AG09309 (cell line): ENCODE results near the gene CYP11A1.

ENCODE experiments used
- DNase-seq: peaks from one replicate; pipeline ENCODE4 v3.0.0-alpha.2; 2010; ENCODE audit warnings: low read depth
- H3K4me3 ChIP-seq: 2 replicates; pipeline ENCODE4 v1.5.1; 2011; ENCODE audit warnings: mild to moderate bottlenecking, low read depth, low read length, moderate library complexity; ENCODE audit not compliant: control insufficient read depth
- TF ChIP-seq, protein P1 (sequence below): IDR thresholded peaks from 2 replicates; pipeline ENCODE4 v1.5.1; 2011; ENCODE audit warnings: mild to moderate bottlenecking, low read depth, low read length, inconsistent platforms; ENCODE audit not compliant: insufficient read depth, control insufficient read depth; ENCODE audit errors: missing control alignments

Gene CYP11A1

DNA sequence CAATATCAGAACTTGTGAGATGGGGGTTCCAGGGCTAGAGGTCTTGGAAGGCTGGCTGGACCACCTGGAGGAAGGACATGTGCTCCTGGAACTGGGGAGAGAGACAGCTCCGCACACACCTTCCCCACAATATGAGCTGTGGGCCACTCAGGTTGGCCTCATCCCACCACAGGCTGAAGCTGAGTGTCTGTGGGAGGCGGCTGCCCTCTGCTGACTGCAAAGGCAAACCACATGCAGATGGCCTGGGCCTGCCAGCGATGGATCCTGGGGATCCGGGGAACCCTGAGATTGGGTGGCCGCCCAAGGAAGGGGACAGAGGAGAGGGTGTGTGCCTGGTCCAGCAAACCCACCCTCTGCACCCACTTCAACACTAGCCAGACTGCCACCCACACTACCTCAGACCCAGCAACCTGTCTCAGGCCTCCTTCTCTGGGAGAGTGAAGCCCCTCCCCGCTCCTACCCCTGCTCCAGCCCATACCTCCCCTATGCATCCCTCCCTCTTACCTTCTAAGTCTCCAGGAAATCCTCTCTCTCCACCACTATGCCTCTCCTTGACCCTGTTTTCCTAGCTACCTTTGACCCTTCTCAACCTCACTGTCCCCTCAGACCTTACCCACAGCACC is 44.8 kb downstream of the CYP11A1 start:
- no peak overlapping the region for H3K4me3 ChIP-seq
- peak; percentile 11 for DNase-seq
- TF ChIP-seq, protein P1, sequence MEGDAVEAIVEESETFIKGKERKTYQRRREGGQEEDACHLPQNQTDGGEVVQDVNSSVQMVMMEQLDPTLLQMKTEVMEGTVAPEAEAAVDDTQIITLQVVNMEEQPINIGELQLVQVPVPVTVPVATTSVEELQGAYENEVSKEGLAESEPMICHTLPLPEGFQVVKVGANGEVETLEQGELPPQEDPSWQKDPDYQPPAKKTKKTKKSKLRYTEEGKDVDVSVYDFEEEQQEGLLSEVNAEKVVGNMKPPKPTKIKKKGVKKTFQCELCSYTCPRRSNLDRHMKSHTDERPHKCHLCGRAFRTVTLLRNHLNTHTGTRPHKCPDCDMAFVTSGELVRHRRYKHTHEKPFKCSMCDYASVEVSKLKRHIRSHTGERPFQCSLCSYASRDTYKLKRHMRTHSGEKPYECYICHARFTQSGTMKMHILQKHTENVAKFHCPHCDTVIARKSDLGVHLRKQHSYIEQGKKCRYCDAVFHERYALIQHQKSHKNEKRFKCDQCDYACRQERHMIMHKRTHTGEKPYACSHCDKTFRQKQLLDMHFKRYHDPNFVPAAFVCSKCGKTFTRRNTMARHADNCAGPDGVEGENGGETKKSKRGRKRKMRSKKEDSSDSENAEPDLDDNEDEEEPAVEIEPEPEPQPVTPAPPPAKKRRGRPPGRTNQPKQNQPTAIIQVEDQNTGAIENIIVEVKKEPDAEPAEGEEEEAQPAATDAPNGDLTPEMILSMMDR = peak; percentile 97

DNA sequence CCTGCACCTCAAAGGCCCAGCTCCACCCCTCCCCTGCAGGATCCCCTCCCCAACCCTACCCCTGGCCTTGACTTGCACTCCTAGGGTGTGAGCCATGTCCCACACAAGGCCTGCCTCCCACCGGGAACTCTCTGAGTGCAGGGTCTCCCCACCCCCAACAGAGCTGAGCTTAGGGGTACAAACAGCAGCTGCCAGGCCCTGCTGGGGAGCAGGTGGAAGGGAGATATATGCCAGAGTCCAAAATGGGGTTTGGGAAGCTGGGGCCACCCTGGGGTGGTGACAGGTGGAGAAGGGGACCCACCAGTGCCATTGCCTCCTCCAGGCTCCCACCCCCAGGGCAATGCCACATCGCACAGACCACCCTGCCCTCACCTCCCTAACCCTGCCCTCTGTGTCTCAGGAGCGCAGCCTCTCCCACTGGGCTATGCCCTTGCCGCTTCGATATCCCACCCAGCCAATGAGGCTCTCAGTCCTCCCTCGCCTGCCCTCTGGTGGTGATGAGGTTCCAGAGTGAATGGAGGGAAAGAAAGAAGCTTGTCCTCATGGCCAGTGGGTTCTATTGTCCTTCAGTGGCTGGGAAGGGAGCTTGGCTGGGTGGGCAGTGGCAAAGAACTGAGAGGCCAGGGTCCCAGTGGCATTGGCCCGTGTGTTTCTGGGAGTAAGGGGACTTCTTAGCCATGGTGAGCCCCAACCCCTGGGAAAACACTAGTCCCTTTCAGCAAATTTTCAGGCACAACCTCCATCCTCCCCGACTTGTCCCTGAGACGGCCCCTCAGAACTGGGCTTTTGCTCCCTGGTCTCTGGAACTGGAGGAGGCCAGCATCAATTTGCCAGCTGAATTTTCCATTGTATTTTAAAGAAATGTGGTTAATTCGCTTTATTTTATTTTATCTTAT is 46.8 kb downstream of the CYP11A1 start:
- no peak for DNase-seq
- TF ChIP-seq, protein P1 = peak; percentile 93
- H3K4me3 ChIP-seq = no peak overlapping the region

DNA sequence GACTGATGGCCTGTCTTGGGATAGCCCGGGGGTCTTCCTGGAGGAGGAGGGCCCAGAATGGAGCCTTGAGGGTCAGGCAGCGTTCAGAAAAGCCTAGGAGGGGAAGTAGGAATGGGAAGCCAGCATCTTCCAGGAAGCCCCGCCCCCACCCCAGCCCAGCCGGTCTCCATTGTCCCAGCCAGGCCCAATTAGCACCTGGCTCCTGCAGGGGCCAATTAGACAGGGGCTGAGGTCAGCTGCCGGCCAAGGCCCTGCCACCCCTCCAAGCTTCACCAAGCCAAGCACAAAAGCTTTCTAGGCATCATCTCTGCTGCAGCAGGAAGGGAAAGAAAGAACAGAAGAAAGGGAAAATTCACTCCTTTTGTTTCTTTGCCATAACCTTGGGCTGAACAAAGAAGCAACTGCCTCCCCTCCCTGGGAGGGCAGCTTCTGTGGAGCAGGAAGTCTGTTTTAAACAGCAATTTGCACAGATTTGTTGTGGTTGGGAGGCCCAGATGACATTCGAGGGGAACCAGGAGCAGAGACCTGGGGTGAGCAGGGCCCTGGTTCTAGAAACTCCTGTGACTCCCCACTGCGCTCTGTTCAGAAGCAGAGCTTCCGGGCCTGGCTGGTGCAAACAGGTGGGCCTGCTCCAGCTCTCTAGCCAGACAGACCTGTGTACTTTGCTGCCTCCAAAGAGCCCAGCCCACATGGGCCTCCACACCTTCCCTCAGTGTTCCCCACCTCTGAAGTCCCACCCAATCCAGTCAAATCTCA is 47.7 kb downstream of the CYP11A1 start:
- no peak for DNase-seq
- no peak overlapping the region for H3K4me3 ChIP-seq
- TF ChIP-seq, protein P1 = no peak

DNA sequence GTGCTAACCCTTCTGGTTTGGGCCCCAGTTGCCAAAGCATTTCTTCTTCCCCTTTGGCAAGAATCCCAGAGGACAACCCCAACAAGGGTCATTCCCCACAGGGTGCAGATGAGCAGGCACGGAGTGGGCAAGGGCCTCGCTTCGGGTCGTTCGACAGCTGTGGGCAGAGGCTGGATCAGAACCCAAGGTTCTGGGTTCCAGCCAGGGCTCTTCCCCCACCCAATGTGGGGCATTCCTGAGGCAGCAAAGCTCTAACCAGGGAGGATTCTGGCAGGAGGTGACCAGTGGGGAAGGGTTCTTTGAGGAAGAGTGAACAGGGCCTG is 48.3 kb downstream of the CYP11A1 start:
- H3K4me3 ChIP-seq = no peak overlapping the region
- no peak for DNase-seq
- TF ChIP-seq, protein P1 = no peak

DNA sequence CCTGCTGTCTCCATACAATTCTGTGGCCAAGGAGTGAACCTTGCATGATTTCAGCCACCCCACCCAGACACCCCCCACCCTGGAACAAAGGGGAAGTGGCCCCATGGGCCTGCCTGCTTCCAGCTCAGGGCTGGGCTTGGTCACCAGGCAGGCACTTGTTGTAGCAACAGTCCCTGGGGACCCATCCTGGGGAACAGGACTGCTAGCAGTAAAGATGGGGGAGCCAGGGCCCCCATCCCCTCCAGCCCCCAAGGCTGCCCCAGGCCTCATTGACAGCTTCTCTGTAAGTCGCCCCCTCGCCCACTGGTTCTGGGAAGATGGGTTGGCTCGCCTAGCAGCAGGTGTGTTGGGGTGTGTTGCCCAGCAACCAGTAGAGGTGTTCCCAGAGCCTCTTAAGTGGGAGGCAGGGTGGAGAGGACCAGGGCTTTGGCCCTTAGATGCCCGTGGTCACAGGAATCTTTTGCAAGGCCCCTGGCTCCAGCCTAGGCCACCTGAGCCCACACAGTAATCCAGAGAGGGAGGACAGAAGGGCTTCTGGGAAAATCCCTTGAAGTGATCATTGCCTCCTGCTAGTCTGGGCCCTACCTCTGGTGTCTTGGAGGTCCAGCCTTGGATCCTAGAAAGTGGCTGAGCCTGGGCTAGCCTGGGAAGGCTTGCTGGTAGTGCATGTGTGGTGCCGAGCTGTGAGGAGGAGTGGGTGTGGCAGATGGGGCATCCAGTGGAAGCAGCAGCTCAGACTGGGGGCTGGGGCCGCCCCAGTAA is 48.9 kb downstream of the CYP11A1 start:
- no peak for DNase-seq
- TF ChIP-seq, protein P1 = no peak
- H3K4me3 ChIP-seq = no peak overlapping the region

DNA sequence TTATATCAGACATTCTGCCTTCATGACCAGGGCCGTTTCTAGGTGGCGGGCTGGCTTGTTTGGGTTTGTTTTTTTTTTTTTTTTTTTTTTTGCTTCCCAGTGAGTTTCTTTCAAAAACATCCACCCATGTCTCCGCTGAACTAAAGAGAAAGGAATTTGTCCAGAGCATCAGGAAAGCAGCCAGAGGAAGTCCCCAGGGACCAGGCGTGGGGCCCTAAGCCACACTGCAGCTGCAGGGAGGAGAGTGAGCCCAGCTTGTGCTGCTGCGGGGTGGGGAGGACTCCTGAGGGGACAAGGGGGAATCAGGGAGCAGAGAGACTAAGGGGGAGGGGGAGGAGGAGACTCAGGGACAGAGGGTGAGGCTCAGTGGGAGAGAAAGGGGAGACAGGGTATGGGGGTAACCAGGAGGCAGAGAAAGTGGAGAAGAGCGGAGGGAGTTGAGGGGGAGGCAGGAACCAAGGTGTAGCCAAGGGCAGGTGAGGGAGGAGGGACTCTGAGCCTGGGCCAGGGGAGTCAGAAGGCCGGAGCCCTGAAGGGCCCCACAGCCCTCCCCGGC is 49.5 kb downstream of the CYP11A1 start:
- TF ChIP-seq, protein P1 = no peak
- peak; percentile 62 for DNase-seq
- H3K4me3 ChIP-seq = no peak overlapping the region
